H1 (cell line): ENCODE data around the gene LDLRAD4. TPM values are rescaled to one million over a fixed set of nuclear protein-coding genes. Genes with fewer than 3 reads are reported as not detected.

Experiments used
- CEBPB ChIP-seq: IDR thresholded peaks from 2 replicates; pipeline ENCODE4 v1.6.1; 2012; ENCODE audit warnings: low read depth, low read length
- polyA plus RNA-seq, 7 experiments: library from polyadenylated mRNA; depleted of rRNA in 3 of 7; stranded (reverse) in 5 of 7; unstranded in 2 of 7; fragments of >200 nt in 5 of 7; fragments of 200-250 nt in 2 of 7; gene quantifications; 1 replicate in 5 of 7; 2 replicates in 1 of 7; 4 replicates in 1 of 7; pipeline versions ENCODE4 v1.2.1 to v1.2.3, GENCODE V29; 2011 to 2013; ENCODE audit warnings: missing spikeins in 2 of 7, mixed read lengths in 2 of 7
- total RNA-seq: library from RNA; stranded (reverse); fragmentation: NEBNext Ultra II Directional; extraction: Animal tissue kit (Norgen Biotek cat#: 25700); gene quantifications from 2 replicates; pipeline ENCODE4 v1.2.1, GENCODE V29; 2021

LDLRAD4 gene
- total and polyA plus RNA-seq, 2 of the 8 experiments (the other 6 are each of a cell fraction or from before 2014, with no cell fraction given): 0.77 to 1.4 TPM

GRCh38 chr18:13672657-13673056 is 454.1 kb downstream of the LDLRAD4 start (continued):
- no peak for TF ChIP-seq CEBPB
- TF ChIP-seq, all 59 proteins: peak for 0
